Smooth muscle cell (in vitro differentiated cells): ENCODE results near the gene C20orf96. TPM values are rescaled to one million over a fixed set of nuclear protein-coding genes. Genes with fewer than 3 reads are reported as not detected.

Source experiments
- DNase-seq: peaks from one replicate; lab custom pipeline; 2025; ENCODE audit not compliant: unreplicated experiment; lab: John Stamatoyannopoulos, UW
- H2AFZ ChIP-seq: fragments of 200-600 bp; sonication (generic); 2 replicates; pipeline ENCODE4 v1.6.0; 2016; ENCODE audit warnings: antibody characterized with exemption, low read depth, mild to moderate bottlenecking
- H3F3A ChIP-seq: fragments of 200-600 bp; sonication (generic); 2 replicates; pipeline ENCODE4 v1.6.0; 2017; ENCODE audit warnings: antibody characterized with exemption, low read depth
- H3K27ac ChIP-seq: fragments of 200-600 bp; sonication (generic); 2 replicates; pipeline ENCODE4 v1.5.1; 2016; ENCODE audit warnings: low read depth, mild to moderate bottlenecking
- H3K27me3 ChIP-seq: fragments of 200-600 bp; sonication (generic); 2 replicates; pipeline ENCODE4 v1.6.1; 2016; ENCODE audit warnings: low read depth, mild to moderate bottlenecking
- H3K36me3 ChIP-seq: fragments of 200-600 bp; sonication (generic); 2 replicates; pipeline ENCODE4 v1.5.1; 2016; ENCODE audit warnings: low read depth
- H3K4me1 ChIP-seq: fragments of 200-600 bp; sonication (generic); 2 replicates; pipeline ENCODE4 v1.5.1; 2016; ENCODE audit warnings: low read depth
- H3K4me2 ChIP-seq: fragments of 200-600 bp; sonication (generic); 2 replicates; pipeline ENCODE4 v1.6.0; 2016; ENCODE audit warnings: mild to moderate bottlenecking
- H3K4me3 ChIP-seq: fragments of 200-600 bp; sonication (generic); 2 replicates; pipeline ENCODE4 v1.5.1; 2016; ENCODE audit warnings: mild to moderate bottlenecking
- H3K79me2 ChIP-seq: fragments of 200-600 bp; sonication (generic); 2 replicates; pipeline ENCODE4 v1.6.0; 2016; ENCODE audit warnings: low read depth, mild to moderate bottlenecking
- H3K9ac ChIP-seq: fragments of 200-600 bp; sonication (generic); 2 replicates; pipeline ENCODE4 v1.6.0; 2016; ENCODE audit warnings: low read depth
- H3K9me3 ChIP-seq: fragments of 200-600 bp; sonication (generic); replicated peaks from 2 replicates; pipeline ENCODE4 v1.5.1; 2016; ENCODE audit warnings: low read depth
- H4K20me1 ChIP-seq: fragments of 200-600 bp; sonication (generic); 2 replicates; pipeline ENCODE4 v1.6.0; 2016; ENCODE audit warnings: low read depth
- WGBS: methylation state at CpG from one replicate; pipeline ENCODE4 v1.1.7; 2016; ENCODE audit warnings: low lambda C conversion rate; 5-methylcytosine and 5-hydroxymethylcytosine counted together
- polyA plus RNA-seq: library from polyadenylated mRNA; unstranded; fragments of >200 nt; fragmentation: Nextera tagmentation; extraction: Ambion mirVana; gene quantifications from 2 replicates; pipeline ENCODE4 v1.2.1, GENCODE V29; 2016
- total RNA-seq: library from RNA; depleted of rRNA; stranded (reverse); fragments of >200 nt; gene quantifications from 2 replicates; pipeline ENCODE4 v1.2.3, GENCODE V29; 2014
- TF ChIP-seq, protein P1 (sequence below): fragments of 200-600 bp; sonication (generic); IDR thresholded peaks from 2 replicates; pipeline ENCODE4 v1.5.1; 2017; ENCODE audit warnings: borderline replicate concordance, mild to moderate bottlenecking, antibody characterized with exemption; ENCODE audit not compliant: insufficient read depth, poor library complexity, severe bottlenecking

Gene C20orf96
- total and polyA plus RNA-seq, 2 experiments from 2014 or later = 2.8 to 11.2 TPM

DNA sequence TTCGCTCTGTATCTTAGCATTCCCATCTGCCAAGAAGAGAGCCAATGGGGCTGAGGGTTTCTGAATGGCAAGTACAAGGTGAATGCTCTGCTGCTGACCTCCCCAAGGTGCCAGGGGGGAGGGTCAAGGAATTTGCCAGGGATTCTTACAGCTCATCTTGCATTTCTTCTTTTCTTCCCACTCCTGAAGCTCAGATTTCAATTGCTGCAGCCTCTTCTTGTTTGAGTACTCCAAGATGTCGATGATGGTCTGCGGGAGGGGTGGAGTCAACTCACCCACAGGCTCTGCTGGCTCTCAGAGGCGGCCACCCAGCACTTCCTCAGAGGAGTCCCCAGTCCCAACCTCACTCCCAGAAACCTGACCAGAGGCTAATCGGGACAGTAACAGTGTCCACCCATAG is 12.4 kb downstream of the C20orf96 start:
- no peak overlapping the region for H3K9ac ChIP-seq
- no peaks in the 10 kb centered on the region for H3F3A ChIP-seq
- H3K27ac ChIP-seq = no peak overlapping the region
- H4K20me1 ChIP-seq = no peaks in the 10 kb centered on the region
- no peaks in the 10 kb centered on the region for H3K9me3 ChIP-seq
- H3K36me3 ChIP-seq = no peaks in the 10 kb centered on the region
- H3K79me2 ChIP-seq = no peaks in the 10 kb centered on the region
- no peaks in the 10 kb centered on the region for H3K4me1 ChIP-seq
- TF ChIP-seq, protein P1, sequence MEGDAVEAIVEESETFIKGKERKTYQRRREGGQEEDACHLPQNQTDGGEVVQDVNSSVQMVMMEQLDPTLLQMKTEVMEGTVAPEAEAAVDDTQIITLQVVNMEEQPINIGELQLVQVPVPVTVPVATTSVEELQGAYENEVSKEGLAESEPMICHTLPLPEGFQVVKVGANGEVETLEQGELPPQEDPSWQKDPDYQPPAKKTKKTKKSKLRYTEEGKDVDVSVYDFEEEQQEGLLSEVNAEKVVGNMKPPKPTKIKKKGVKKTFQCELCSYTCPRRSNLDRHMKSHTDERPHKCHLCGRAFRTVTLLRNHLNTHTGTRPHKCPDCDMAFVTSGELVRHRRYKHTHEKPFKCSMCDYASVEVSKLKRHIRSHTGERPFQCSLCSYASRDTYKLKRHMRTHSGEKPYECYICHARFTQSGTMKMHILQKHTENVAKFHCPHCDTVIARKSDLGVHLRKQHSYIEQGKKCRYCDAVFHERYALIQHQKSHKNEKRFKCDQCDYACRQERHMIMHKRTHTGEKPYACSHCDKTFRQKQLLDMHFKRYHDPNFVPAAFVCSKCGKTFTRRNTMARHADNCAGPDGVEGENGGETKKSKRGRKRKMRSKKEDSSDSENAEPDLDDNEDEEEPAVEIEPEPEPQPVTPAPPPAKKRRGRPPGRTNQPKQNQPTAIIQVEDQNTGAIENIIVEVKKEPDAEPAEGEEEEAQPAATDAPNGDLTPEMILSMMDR = no peak
- no peak overlapping the region for H3K4me2 ChIP-seq
- WGBS = 79% methylated on average over 5 of the region's 5 CpGs
- H2AFZ ChIP-seq = no peak overlapping the region
- H3K4me3 ChIP-seq = no peak overlapping the region
- H3K27me3 ChIP-seq = no peaks in the 10 kb centered on the region
- DNase-seq = no peak

DNA sequence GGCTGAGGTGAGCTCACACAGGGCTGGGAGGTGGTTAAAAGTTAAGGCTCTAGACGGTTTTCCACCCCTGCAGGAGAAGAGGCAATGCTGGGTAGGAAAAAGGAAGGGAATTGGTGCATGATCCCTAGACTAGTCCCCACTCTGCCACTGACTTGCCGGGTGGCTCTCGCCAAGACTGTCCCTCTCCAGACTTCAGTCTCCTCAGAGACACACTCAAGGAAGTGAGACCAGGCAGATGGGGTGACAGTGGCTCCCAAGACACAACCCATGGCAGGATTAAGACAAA is 13.1 kb downstream of the C20orf96 start:
- Histone ChIP-seq H3K4me1 (no peaks in the 10 kb centered on the region), H3K9me3 (no peaks in the 10 kb centered on the region), H2AFZ (no peak overlapping the region), H3K36me3 (no peaks in the 10 kb centered on the region), H3K4me2 (no peak overlapping the region), H3K27ac (no peak overlapping the region), H3K79me2 (no peaks in the 10 kb centered on the region), H3K27me3 (no peaks in the 10 kb centered on the region), H3F3A (no peaks in the 10 kb centered on the region), H3K4me3 (no peak overlapping the region), H3K9ac (no peak overlapping the region), H4K20me1 (no peaks in the 10 kb centered on the region)
- 19% methylated on average over 3 of the region's 3 CpGs for WGBS
- no peak for DNase-seq
- TF ChIP-seq, protein P1 = no peak

DNA sequence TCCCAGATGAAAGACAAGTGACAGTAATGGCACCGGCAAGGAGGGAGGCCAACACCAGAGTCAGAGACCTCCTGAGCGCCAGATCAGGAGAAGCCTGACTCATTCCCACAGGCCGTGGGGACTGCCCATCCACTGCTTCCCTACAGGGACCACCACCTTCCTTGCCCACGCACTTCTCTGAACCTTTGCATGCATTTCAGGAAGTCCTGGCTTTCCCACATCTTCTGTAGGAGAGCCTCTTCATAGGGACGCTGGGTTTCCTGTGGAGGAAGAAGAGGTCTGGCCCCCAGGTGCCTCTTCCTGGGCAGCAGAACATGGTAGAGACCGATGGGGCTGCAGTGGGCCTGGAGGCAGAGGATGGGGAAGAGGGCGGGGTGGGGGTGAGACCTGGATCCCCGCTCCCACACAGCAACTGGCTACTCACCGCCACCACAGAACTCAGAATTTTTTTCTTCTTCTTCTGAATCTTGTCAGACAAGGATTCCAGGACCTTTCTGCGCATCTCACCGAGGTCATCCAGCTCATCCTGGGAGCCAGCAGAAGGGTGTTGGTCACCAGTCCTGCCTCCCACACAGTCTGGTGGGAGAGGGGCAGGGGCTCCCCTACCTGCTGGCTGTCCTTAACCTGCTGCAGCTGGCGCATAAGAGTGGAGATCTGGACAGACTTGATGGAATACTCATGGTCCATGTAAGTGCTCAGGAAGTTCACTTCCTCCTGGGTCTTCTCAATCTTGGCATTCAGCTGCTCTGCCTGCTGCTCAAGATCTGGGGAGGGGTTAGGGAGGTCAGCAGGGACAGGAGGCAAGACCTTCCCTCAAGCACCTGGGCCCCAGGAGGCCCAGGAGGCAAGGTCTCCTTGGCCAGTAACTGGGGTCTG is 13.7 kb downstream of the C20orf96 start:
- Histone ChIP-seq H3K79me2 (no peaks in the 10 kb centered on the region), H2AFZ (no peak overlapping the region), H3K27me3 (no peaks in the 10 kb centered on the region), H3K36me3 (no peaks in the 10 kb centered on the region), H4K20me1 (no peaks in the 10 kb centered on the region), H3K4me3 (no peak overlapping the region), H3K27ac (no peak overlapping the region), H3K4me2 (no peak overlapping the region), H3F3A (no peaks in the 10 kb centered on the region), H3K9me3 (no peaks in the 10 kb centered on the region), H3K9ac (no peak overlapping the region), H3K4me1 (no peaks in the 10 kb centered on the region)
- TF ChIP-seq, protein P1 = no peak
- 93% methylated on average over 11 of the region's 12 CpGs for WGBS
- no peak for DNase-seq

DNA sequence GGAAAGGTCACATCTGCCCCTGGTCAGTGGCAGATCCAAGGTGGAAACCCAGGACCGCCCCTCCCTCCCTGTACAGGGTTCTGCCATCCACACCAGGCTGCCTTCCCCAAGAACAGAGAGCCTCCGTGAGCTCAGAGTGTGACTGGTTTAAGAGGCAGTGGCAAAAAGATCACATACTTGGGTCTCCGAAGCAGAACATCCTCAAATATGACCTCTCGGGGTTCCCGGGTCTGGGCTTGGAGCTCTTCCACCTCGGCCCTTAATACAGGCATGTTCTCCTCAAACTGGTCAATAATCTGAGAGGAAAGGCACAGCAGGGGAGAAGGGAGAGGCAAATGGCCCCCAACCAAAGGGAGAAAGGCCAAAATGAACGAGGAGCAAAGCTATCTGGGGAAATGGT is 14.8 kb downstream of the C20orf96 start:
- Histone ChIP-seq H3K27ac (no peak overlapping the region), H3K4me1 (no peaks in the 10 kb centered on the region), H3K79me2 (no peaks in the 10 kb centered on the region), H3K9ac (no peak overlapping the region), H3K27me3 (no peaks in the 10 kb centered on the region), H3F3A (no peaks in the 10 kb centered on the region), H4K20me1 (no peaks in the 10 kb centered on the region), H2AFZ (no peak overlapping the region), H3K9me3 (no peaks in the 10 kb centered on the region), H3K36me3 (no peaks in the 10 kb centered on the region), H3K4me2 (no peak overlapping the region), H3K4me3 (no peak overlapping the region)
- DNase-seq = no peak
- TF ChIP-seq, protein P1 = no peak
- WGBS = 97% methylated on average over 7 of the region's 7 CpGs
